Activated T-cell treated with anti-CD3 and anti-CD28 coated beads, Interleukin-2, amount 50 U/mL, for 1 hour (primary cell): ENCODE measurements around the gene FOS.

Experiments
- DNase-seq: peaks from one replicate; pipeline ENCODE4 v3.0.0-alpha.2; 2020

Gene FOS

GRCh38 chr14:75252254-75252837, 26.3 kb upstream of the FOS start:
- DNase-seq: no peak

DNA sequence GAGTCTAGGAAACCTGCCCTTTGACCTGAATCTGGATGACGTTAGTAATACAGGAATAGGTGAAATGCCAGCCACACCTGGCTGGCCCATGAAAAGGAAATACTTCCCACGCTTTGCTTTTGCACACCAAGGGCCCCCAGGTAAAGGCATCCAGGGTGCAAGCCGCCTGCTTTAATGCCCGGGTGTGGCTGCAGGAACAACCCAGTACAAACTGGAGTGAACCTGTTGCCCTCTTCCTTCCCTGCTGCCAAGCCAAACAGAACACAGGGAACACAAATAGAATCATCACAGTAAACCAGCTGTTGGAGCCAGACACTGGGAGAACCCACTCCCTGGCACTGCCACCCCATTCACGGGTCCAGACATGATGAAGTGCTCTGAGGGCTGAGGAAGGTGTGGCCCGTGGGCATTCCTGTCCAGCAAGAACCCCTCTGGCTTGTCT, 24.2 kb upstream of the FOS start:
- no peak for DNase-seq

GRCh38 chr14:75254901-75255584, 23.6 kb upstream of the FOS start:
- no peak for DNase-seq

- DNase-seq: no peak
These were observed 20.4 kb upstream of the FOS start for GRCh38 chr14:75258079-75258802.

DNA sequence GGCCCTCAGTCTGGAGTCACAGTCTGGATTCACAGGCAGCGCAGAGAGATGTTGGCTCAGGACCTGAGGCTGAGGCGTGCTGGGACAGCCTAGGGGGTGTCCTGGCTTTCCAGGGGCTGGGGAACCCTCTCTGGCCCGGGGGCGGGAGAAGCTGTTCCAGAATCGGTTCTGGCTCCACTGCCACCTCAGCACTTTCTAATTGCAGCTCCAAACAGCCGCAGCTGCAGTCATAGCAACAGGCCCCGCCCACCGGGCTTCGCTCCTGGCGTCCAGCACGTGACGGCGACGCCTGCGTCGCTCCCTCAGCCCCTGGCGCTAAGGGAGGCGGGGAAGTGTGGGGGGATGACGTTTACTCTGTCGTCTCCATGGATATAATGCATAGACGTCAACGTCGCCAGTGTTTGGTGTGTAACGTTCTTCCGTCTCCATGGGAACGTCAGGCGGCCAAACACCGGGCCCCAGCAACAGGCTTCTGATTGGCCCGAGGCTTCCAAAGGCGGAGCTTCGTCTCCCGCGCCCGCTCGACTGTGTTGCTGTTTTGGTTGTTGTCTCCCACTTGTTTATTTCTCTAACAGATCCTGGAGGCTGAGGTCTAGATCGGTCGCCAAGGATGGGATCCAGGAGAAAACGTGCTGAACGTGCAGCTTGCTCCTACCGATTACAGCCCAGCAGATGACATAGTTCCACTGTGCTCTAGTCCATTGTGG, 19.7 kb upstream of the FOS start:
- DNase-seq: peak; percentile 99

GRCh38 chr14:75259510-75259855, 19.1 kb upstream of the FOS start:
- no peak for DNase-seq

- DNase-seq: no peak
These were observed 18.4 kb upstream of the FOS start for GRCh38 chr14:75260025-75260763.

DNA sequence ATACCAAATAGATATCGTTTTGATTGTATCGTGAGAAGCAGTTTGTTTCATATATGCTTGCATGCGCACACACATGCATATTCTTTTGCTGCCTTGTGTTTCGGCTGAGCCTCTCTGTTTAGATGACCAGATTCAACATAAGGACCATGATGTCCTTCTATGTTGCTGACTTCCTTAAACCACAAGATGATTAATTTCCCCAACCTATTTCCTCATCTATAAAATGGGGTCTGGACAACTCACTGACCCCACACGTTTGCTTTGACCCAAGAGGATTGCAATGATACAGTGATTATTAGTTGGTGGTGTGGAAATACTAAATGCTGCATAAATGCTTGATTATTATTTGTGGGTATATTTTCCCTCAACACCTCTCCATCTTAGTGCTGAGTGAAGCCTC, 16.8 kb upstream of the FOS start:
- DNase-seq: no peak

GRCh38 chr14:75262641-75263040, 16.0 kb upstream of the FOS start:
- no peak for DNase-seq

GRCh38 chr14:75264036-75264435, 14.6 kb upstream of the FOS start:
- DNase-seq: no peak

- no peak for DNase-seq
These were observed 11.4 kb upstream of the FOS start for GRCh38 chr14:75267141-75267721.

GRCh38 chr14:75268633-75269550, 9.7 kb upstream of the FOS start:
- no peak for DNase-seq

GRCh38 chr14:75271514-75271913, 7.1 kb upstream of the FOS start:
- no peak for DNase-seq

DNA sequence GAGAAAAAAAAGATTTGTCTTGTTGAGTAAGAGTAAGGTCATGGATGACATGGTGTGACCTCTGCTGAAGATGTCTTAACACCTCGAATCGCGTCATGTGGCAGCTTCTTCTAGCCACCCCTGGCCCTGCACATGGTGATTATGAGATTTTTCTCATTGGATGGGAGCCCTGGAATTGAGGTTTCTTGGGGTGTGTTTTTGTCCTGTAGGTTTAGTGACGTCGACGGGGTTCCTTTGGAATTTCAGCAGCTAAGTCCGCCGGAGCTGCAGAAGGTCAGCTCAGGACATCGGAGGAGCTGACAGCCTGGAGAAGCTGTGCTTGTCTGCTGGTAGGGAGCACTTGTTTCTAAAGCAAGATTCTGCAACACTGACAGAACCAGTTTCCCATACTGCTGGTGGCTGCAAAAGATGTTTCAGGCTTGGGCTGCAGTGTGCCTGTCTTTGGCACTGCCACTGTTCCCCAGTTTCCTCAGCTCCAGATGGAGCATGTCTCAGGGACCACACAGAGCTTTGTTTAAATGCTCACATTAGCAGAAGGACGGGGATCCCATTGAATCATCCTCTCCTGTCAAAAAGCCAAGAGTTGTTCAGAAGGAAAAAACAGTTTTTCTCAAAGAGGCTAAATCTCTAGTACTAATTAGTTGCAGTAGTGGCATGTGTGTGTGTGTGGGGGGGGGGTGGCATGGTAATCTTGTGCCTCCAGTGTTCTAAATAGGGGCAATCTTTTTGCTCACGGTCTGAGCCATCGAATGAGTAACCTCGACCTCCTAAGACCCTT, 5.2 kb upstream of the FOS start:
- no peak for DNase-seq

DNA sequence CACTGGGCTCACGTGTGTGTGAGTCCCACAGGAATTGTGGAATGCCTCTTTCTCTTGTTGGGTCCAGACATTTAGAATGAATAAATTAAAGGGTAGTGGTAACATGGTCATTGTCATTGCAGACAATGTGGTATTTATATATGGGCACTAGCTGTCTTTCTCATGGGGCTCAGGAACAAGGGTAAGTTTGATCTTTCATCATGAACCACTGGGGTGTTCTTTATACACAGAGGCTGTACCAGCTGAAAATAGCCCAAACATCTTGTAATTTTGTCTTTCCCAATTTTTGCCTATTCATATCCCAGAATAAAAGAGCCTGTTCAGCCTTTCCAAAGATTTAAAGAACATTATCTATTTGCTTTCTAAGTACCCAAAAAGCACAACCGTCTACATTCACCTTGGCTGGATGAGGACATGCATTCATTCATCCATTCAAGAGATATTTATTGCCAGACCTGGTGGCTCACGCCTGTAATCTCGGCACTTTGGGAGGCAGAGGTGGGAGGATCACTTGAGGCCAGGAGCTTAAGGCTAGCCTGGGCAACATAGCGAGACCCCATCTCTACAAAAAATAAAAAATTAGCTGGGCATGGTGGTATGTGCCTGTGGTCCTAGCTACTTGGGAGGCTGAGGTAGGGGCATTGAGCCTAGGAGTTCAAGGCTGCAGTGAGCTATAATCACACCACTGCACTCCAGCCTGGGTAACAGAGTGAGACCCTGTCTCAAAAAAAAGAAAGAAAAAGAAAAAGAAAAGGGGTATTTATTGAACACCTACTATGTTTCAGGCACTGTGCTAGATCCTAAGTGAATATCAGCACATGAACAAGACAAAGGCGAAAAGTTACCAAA, 4.4 kb upstream of the FOS start:
- no peak for DNase-seq

DNA sequence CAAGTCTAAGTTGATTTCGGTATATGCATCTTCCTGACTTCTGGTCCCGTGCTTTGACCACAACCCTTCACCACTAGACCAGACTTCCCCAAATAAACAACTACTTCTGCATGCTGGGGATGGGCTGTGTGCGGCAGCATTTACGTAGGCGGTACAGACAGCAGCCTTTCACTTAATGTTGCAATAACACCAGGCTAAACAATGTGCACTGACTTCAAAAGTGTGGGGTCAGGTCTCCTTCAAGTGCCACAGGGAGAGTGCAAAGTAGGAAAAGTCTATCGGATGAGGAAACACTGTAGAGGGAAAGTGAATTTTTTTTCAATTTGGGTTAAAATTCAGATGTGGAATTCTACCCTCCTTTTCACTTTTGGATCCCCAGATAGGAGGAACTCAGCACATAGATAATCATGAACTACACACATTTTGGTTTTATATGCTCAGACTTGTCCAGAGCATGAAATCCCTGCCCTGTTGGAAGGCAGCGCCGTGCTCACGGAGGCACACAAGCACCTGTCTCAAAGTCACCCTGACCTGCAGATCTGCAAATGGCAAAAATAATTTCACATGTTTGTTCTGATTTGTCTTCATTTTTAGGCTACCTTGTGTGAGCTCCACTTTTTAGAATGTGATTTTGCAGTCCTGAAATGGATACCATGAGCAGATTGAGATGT, 3.6 kb upstream of the FOS start:
- DNase-seq: peak; percentile 54

- no peak for DNase-seq
These were observed 3.0 kb upstream of the FOS start for GRCh38 chr14:75275598-75275997.

DNA sequence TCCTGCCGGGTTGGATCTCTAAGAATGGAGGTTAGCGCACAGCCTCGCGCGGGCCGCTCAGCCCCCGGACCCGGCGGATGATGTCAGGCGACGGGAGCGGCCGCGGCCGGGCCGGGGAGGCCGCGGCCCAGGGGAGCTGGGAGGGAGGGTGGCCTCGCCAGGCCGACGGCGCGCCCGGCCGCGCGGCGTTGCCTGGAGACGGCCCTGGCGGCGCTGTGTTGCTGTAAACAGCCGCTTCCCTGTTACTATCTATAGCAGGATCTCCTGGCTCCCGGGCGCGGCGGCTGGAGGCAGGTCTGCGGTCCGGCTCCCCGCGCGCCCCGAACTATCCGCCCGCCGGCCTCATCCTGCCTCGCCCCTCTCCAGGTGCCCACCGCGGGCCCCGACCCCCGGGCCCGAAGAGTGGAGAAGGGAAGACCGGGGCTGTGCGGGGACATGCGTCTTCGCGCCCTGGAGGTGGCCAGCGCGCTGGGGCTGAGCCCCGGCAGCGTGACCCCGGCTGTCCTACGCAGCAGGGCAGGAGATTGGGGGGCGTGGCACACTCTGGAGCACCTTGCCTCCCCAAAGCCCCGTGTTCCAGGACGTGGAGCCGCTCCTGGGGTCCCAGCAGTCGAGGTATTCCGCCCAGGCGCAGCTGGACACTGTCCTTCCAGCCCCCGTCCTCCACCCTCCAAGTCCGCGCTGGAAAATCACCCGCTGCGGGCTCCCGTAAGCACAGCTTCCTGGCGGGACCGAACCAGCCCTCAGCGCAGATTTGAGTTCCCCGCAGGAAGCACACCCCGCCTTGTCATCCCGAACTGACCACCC, 1.4 kb upstream of the FOS start:
- DNase-seq: peak; percentile 77
